Gastroesophageal sphincter (tissue), 3 donors: ENCODE results near the gene ARHGAP21.

ENCODE experiments used
- POLR2A ChIP-seq, 2 donors: fragments of 450-650 bp; IDR thresholded peaks; one replicate each; pipeline ENCODE4 v1.6.1; 2017; ENCODE audit warnings: antibody characterized with exemption in 2 of 2, mild to moderate bottlenecking in 2 of 2, moderate library complexity in 1 of 2
- POLR2AphosphoS5 ChIP-seq: sonication (generic); formaldehyde crosslinking; IDR thresholded peaks from one replicate; pipeline ENCODE4 v1.6.1; 2017; ENCODE audit warnings: antibody characterized with exemption
- TF ChIP-seq, protein P1 (sequence below), 4 experiments: fragments of 200-600 bp in 2 of 4; fragments of 450-650 bp in 2 of 4; sonication (generic) in 1 of 4; IDR thresholded peaks; one replicate each; pipeline ENCODE4 v1.5.1; 2017 to 2019; ENCODE audit warnings: antibody characterized with exemption in 4 of 4, mild to moderate bottlenecking in 2 of 4, moderate library complexity in 2 of 4

DNA sequence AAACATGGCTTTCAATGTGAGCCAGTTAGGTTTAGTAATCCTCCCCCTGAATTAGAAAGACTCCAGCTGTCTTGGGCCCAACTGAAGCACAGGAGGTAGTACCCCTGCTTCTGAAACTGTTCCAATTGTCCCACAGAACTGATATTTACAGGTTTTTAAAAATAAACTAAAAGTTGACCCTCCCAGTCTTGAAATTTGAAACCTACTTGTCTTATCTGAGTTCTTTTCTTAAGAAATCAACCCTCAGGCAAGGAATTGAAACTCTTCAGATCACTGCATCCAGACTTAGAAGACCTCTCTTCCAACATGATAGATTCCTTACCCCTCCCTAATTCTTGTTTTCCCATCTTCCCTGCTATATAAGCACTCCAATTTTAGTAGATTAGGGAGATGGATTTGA lies 13.3 kb upstream of the ARHGAP21 start:
- TF ChIP-seq, protein P1, sequence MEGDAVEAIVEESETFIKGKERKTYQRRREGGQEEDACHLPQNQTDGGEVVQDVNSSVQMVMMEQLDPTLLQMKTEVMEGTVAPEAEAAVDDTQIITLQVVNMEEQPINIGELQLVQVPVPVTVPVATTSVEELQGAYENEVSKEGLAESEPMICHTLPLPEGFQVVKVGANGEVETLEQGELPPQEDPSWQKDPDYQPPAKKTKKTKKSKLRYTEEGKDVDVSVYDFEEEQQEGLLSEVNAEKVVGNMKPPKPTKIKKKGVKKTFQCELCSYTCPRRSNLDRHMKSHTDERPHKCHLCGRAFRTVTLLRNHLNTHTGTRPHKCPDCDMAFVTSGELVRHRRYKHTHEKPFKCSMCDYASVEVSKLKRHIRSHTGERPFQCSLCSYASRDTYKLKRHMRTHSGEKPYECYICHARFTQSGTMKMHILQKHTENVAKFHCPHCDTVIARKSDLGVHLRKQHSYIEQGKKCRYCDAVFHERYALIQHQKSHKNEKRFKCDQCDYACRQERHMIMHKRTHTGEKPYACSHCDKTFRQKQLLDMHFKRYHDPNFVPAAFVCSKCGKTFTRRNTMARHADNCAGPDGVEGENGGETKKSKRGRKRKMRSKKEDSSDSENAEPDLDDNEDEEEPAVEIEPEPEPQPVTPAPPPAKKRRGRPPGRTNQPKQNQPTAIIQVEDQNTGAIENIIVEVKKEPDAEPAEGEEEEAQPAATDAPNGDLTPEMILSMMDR (IDR thresholded peaks at IDR 0.05), result no peak
- TF ChIP-seq POLR2A (IDR thresholded peaks at IDR 0.05) (no peak), POLR2AphosphoS5 (no peak)
